ENCODE measurements around the gene PSTPIP1. TPM values are rescaled to one million over a fixed set of nuclear protein-coding genes. Genes with fewer than 3 reads are reported as not detected.

PSTPIP1 gene
- total and polyA plus RNA-seq, 2 experiments from 2014 or later: 0.80 to 3.7 TPM

- TF ChIP-seq ZNF462 (CRISPR knock-in tag; IDR thresholded peaks at IDR 0.05): no peak
- no peak for TF ChIP-seq ETS1 (IDR thresholded peaks at IDR 0.05)
- TF ChIP-seq NANOG (IDR thresholded peaks at IDR 0.05; ENCODE audit: borderline replicate concordance): no peak
- no peak for TF ChIP-seq POLR2AphosphoS5 (IDR thresholded peaks at IDR 0.05; ENCODE audit: low read depth)
- TF ChIP-seq CREB1 (CRISPR knock-in tag; IDR thresholded peaks at IDR 0.05; ENCODE audit: low read depth): no peak
- TF ChIP-seq JUNB (IDR thresholded peaks at IDR 0.05; ENCODE audit: unreplicated experiment): no peak
- no peak for TF ChIP-seq ZNF114 (CRISPR knock-in tag; IDR thresholded peaks at IDR 0.05)
- TF ChIP-seq CTCF (conservative IDR thresholded peaks at IDR 0.05; ENCODE audit: low read depth in 2 of 2): no peak
- no peak for TF ChIP-seq EZH2 (IDR thresholded peaks at IDR 0.05; ENCODE audit: low read depth, unreplicated experiment)
- no peak for TF ChIP-seq EZH2phosphoT487 (IDR thresholded peaks at IDR 0.05; ENCODE audit: unreplicated experiment)
Measured at GRCh38 chr15:77058468-77058867, 63.5 kb downstream of the PSTPIP1 start (continued).
